WTC11 (cell line): ENCODE measurements around the gene SH2B3. TPM values are rescaled to one million over a fixed set of nuclear protein-coding genes. Genes with fewer than 3 reads are reported as not detected.
A peak's percentile ranks its signal among the peaks of the same experiment; 100 is the strongest.

Experiments used
- ATAC-seq: fragments of 200-7000 bp; cut with Tn5 transposase; 2 replicates; pipeline ENCODE4 v1.10.0; 2021; ENCODE audit warnings: mild to moderate bottlenecking, moderate library complexity
- CTCF ChIA-PET: fragments of 300-600 bp; sonication (Branson Sonifier 250); formaldehyde crosslinking; loops from one replicate; lab custom pipeline; 2021; ENCODE audit warnings: antibody characterized with exemption; lab: Charles Lee
- POLR2A ChIA-PET: fragments of 350-600 bp; sonication (Branson Sonifier 250); formaldehyde crosslinking; loops from one replicate; lab custom pipeline; 2021; ENCODE audit warnings: antibody characterized with exemption; lab: Charles Lee
- DNase-seq: peaks from one replicate; pipeline ENCODE4 v3.0.0; 2021; ENCODE audit warnings: low spot score
- H3K27ac Mint-ChIP-seq: 2 replicates; pipeline ENCODE4 v1.8.0; 2021; ENCODE audit warnings: mixed read lengths
- H3K27me3 Mint-ChIP-seq: 2 replicates; pipeline ENCODE4 v1.8.0; 2021; ENCODE audit warnings: low read depth, mild to moderate bottlenecking, moderate library complexity, mixed read lengths
- H3K36me3 Mint-ChIP-seq: 2 replicates; pipeline ENCODE4 v1.8.0; 2021; ENCODE audit warnings: mixed read lengths
- H3K4me1 Mint-ChIP-seq: 2 replicates; pipeline ENCODE4 v1.8.0; 2022; ENCODE audit warnings: mixed read lengths
- H3K4me3 Mint-ChIP-seq: 2 replicates; pipeline ENCODE4 v1.8.0; 2021; ENCODE audit warnings: mild to moderate bottlenecking, moderate library complexity, mixed read lengths
- H3K9me3 Mint-ChIP-seq: 2 replicates; pipeline ENCODE4 v1.8.0; 2021; ENCODE audit warnings: mixed read lengths
- AR ChIP-seq: fragments of 250-450 bp; sonication (Bioruptor Pico); IDR thresholded peaks from 2 replicates; pipeline ENCODE4 v1.9.0; 2021; ENCODE audit warnings: mild to moderate bottlenecking
- ARID4B ChIP-seq: sonication (generic); formaldehyde crosslinking; IDR thresholded peaks from 2 replicates; pipeline ENCODE4 v1.8.0; 2023; ENCODE audit warnings: missing genetic modification reagents, mild to moderate bottlenecking, borderline replicate concordance
- ATF1 ChIP-seq: sonication (generic); formaldehyde crosslinking; IDR thresholded peaks from 2 replicates; pipeline ENCODE4 v1.8.1; 2023; ENCODE audit warnings: mild to moderate bottlenecking, moderate library complexity, missing genetic modification reagents
- ERG ChIP-seq: fragments of 250-450 bp; sonication (Bioruptor Pico); IDR thresholded peaks from 2 replicates; pipeline ENCODE4 v1.8.0; 2021; ENCODE audit warnings: mild to moderate bottlenecking
- FOXJ3 ChIP-seq: sonication (generic); formaldehyde crosslinking; IDR thresholded peaks from 2 replicates; pipeline ENCODE4 v1.9.0; 2021; ENCODE audit warnings: missing genetic modification reagents, mild to moderate bottlenecking, borderline replicate concordance
- PREB ChIP-seq: sonication (generic); formaldehyde crosslinking; IDR thresholded peaks from 2 replicates; pipeline ENCODE4 v1.8.1; 2022; ENCODE audit warnings: mild to moderate bottlenecking, missing genetic modification reagents, moderate library complexity, borderline replicate concordance
- RORB ChIP-seq: fragments of 250-450 bp; sonication (Bioruptor Pico); IDR thresholded peaks from 2 replicates; pipeline ENCODE4 v1.9.0; 2021; ENCODE audit warnings: mild to moderate bottlenecking
- SP1 ChIP-seq: sonication (generic); formaldehyde crosslinking; conservative IDR thresholded peaks from 2 replicates; pipeline ENCODE4 v1.8.1; 2022; ENCODE audit warnings: missing genetic modification reagents
- TP53 ChIP-seq: sonication (generic); formaldehyde crosslinking; IDR thresholded peaks from 2 replicates; pipeline ENCODE4 v1.8.1; 2023; ENCODE audit warnings: mild to moderate bottlenecking, missing genetic modification reagents
- ZBTB43 ChIP-seq: sonication (generic); formaldehyde crosslinking; IDR thresholded peaks from 2 replicates; pipeline ENCODE4 v1.8.1; 2023; ENCODE audit warnings: mild to moderate bottlenecking, missing genetic modification reagents
- ZMAT4 ChIP-seq: fragments of 250-450 bp; sonication (Bioruptor Pico); IDR thresholded peaks from 2 replicates; pipeline ENCODE4 v1.9.0; 2021; ENCODE audit warnings: mild to moderate bottlenecking
- ZNF232 ChIP-seq: sonication (generic); formaldehyde crosslinking; IDR thresholded peaks from 2 replicates; pipeline ENCODE4 v1.8.0; 2022; ENCODE audit warnings: mild to moderate bottlenecking, missing genetic modification reagents
- ZNF263 ChIP-seq: sonication (generic); formaldehyde crosslinking; IDR thresholded peaks from 2 replicates; pipeline ENCODE4 v1.8.1; 2022; ENCODE audit warnings: low read depth, mild to moderate bottlenecking, moderate library complexity, missing genetic modification reagents
- ZNF317 ChIP-seq: sonication (generic); formaldehyde crosslinking; IDR thresholded peaks from 2 replicates; pipeline ENCODE4 v1.8.1; 2023; ENCODE audit warnings: low read depth, mild to moderate bottlenecking, moderate library complexity, missing genetic modification reagents, borderline replicate concordance
- ZNF512 ChIP-seq: sonication (generic); formaldehyde crosslinking; IDR thresholded peaks from 2 replicates; pipeline ENCODE4 v1.8.1; 2022; ENCODE audit warnings: missing genetic modification reagents, borderline replicate concordance
- total RNA-seq: library from RNA; stranded (reverse); gene quantifications from 3 replicates; pipeline ENCODE4 v1.2.3, GENCODE V29; 2021

SH2B3 gene
- total RNA-seq, 1 experiment from 2014 or later, result 31.8 TPM

- DNase-seq, result no peak
- ATAC-seq, result no peak
- POLR2A ChIA-PET, result no interaction called here
- no peaks in the 10 kb centered on the region for H3K36me3 Mint-ChIP-seq
- CTCF ChIA-PET, result interaction anchor here (0.5 to 2.2 kb wide), 4 partner anchors 23 to 154 kb away, joined by 3 to 15 read pairs (median 6); no protein-coding TSS in a partner anchor
- no peaks in the 10 kb centered on the region for H3K27me3 Mint-ChIP-seq
- no peak overlapping the region for H3K27ac Mint-ChIP-seq
- no peak overlapping the region for H3K4me3 Mint-ChIP-seq
- peaks cover 43% of the 10 kb centered on the region for H3K4me1 Mint-ChIP-seq
- H3K9me3 Mint-ChIP-seq, result no peaks in the 10 kb centered on the region
- TF ChIP-seq ZNF232 (CRISPR knock-in tag), result no peak
- peak; percentile 79; the same call in 1 of the 2 replicates for TF ChIP-seq ZNF263
These were observed 23.0 kb downstream of the SH2B3 start for GRCh38 chr12:111428728-111429175.

GRCh38 chr12:111429828-111430432 is 24.2 kb downstream of the SH2B3 start:
- ChIA-PET CTCF (interaction anchor here (0.6 to 3.3 kb wide), 5 partner anchors 22 to 721 kb away, joined by 3 to 25 read pairs (median 9); no protein-coding TSS in a partner anchor), POLR2A (interaction anchor here (0.6 to 1.0 kb wide), 3 partner anchors 10 to 26 kb away, joined by 3 to 4 read pairs (median 4); no protein-coding TSS in a partner anchor)
- Mint-ChIP-seq H3K9me3 (no peaks in the 10 kb centered on the region), H3K4me1 (peaks cover 46% of the 10 kb centered on the region), H3K27ac (peak overlapping the region; percentile 83), H3K4me3 (no peak overlapping the region), H3K36me3 (no peaks in the 10 kb centered on the region), H3K27me3 (no peaks in the 10 kb centered on the region)
- TF ChIP-seq SP1 (CRISPR knock-in tag) (no peak), ZNF512 (CRISPR knock-in tag) (no peak), RORB (CRISPR knock-in tag) (no peak), ERG (CRISPR knock-in tag) (no peak), ARID4B (no peak), ZMAT4 (CRISPR knock-in tag) (no peak), TP53 (CRISPR knock-in tag) (no peak)
- DNase-seq (no peak), ATAC-seq (no peak; the same call in 1 of the 2 replicates)

GRCh38 chr12:111430433-111431353 is 25.0 kb downstream of the SH2B3 start:
- Mint-ChIP-seq H3K4me3 (no peak overlapping the region), H3K9me3 (no peaks in the 10 kb centered on the region), H3K27ac (peak overlapping the region; percentile 95), H3K4me1 (peaks cover 46% of the 10 kb centered on the region), H3K36me3 (no peaks in the 10 kb centered on the region), H3K27me3 (no peaks in the 10 kb centered on the region)
- ChIA-PET CTCF (interaction anchor here (1.2 to 3.3 kb wide), 4 partner anchors 21 to 34 kb away, joined by 6 to 25 read pairs (median 12); no protein-coding TSS in a partner anchor), POLR2A (interaction anchor here (1.0 to 1.2 kb wide), 2 partner anchors 19 to 24 kb away, joined by 3 to 6 read pairs; no protein-coding TSS in a partner anchor)
- DNase-seq (no peak), ATAC-seq (no peak)
- TF ChIP-seq FOXJ3 (no peak), PREB (CRISPR knock-in tag) (no peak), ZNF317 (CRISPR knock-in tag) (no peak), ATF1 (CRISPR knock-in tag) (no peak), ZBTB43 (no peak), AR (CRISPR knock-in tag) (no peak)
